T-helper 2 cell treated with Interferon-gamma antibody and Interleukin-4, amounts not matched to agents 100 ng/mL and 5 ng/mL, for 36 hours (primary cell): ENCODE results near the gene IRF6. TPM values are rescaled to one million over a fixed set of nuclear protein-coding genes. Genes with fewer than 3 reads are reported as not detected.

Source experiments
- intact Hi-C: fragments of 100-400 bp; cut with micrococcal nuclease; formaldehyde crosslinking; loops from one replicate; pipeline ENCODE4 v1.15.1; 2023
- total RNA-seq: library from RNA; stranded (reverse); gene quantifications from 2 replicates; pipeline ENCODE4 v1.2.3, GENCODE V29; 2022

Gene IRF6
- total RNA-seq, 1 donor from 2014 or later, result not detected

- intact Hi-C loops, result no loop called here
Measured at GRCh38 chr1:209791920-209792319, 14.0 kb downstream of the IRF6 start.

DNA sequence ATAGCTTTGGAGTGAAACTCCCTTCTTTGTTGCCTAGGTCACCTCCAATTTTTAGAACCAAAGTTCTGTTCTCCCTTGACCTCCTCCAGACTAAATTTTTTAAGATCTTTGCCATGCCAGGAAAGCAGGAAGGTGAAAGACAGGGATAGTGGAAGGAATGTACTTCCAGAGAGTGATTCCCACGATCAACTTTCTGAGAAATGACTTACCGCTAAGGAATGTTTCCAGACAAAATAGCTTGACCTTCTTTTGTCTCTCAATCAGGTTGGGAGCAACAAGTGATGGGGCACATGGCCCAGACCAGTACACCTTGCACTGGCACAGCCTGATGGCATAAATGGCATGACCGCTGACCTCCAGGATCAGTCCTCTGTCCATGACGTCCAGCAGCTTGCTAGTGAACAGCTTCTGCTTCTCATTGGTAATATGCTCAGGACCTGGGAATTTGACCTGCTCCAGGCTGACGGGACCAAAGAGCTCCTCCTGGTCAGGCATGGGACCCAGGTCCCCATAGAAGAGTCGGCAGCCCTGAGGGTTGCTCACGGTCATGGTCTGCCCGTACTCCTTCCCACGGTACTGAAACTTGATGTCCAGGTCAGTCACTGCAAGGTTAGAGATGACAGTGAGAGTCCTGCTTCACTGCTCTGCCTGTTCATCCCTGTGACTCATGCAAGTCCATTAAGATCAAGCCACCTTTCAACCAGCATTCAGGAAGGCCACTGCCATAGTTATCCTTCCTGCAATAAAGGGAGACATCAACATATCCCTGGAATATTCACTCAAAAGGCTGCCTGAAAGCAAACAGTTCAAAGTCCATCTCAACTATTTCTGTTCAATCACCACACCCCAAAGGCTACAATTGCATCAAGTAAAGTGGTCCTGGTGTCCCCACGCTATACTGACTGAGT lies 15.4 kb downstream of the IRF6 start:
- intact Hi-C loops, result no loop called here

- intact Hi-C loops, result no loop called here
Measured at GRCh38 chr1:209789245-209789644, 16.7 kb downstream of the IRF6 start.

DNA sequence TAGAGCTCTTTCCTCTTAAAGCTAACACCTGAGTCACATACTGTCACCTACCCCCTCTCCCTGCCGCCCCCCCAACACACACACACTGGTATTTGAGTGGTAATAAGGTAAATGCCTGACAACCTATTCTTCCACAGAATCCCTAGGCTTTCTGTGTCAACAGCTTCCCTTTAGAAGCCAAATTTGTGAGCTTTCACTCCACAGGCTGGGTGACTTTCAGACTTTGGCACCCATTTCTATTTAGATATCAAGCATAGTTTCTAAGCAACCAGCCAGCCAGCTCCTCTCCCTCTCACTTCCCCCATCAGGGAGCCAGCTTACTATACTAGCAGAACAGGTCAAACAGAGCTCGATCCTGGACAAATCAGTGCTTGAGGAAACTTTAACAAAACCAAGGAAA lies 18.4 kb downstream of the IRF6 start:
- intact Hi-C loops, result no loop called here

DNA sequence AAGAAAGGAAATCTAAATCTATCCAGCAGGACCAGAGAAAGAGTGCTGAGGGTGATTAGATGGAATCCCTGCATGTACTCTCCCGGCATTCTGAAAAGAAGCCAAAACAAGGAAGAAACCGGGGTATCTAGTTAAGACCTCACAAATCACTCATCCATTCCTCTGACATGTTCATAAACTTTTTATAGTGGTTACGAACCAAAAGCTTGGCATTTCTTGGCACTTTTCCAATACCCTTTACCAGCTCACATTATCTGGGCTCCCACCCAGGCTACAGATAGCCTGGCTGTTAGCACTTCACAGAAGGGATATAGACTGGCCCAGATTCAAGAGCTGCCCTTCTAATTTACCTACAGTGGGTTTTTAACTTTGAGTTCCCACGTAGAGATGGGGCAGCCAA lies 19.8 kb downstream of the IRF6 start:
- intact Hi-C loops, result no loop called here

DNA sequence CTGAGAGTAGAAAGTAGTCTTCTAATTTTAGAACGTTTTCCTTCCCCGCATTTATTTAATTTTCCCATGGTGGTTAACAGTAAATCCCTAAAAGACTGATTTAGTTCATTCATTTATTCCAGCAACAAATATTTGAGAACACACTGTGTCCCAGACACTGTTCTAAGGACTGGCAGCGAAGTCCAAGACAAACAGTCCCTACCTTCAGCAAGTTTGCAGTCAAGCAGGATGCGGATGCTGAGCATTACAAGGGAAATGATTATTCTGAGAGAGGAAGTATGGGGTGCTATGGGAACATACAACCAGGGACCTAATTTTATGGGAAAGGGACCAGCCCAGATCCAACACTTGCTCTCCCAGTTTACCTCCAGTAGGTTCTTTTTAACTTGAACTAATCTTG lies 20.4 kb downstream of the IRF6 start:
- intact Hi-C loops, result no loop called here

DNA sequence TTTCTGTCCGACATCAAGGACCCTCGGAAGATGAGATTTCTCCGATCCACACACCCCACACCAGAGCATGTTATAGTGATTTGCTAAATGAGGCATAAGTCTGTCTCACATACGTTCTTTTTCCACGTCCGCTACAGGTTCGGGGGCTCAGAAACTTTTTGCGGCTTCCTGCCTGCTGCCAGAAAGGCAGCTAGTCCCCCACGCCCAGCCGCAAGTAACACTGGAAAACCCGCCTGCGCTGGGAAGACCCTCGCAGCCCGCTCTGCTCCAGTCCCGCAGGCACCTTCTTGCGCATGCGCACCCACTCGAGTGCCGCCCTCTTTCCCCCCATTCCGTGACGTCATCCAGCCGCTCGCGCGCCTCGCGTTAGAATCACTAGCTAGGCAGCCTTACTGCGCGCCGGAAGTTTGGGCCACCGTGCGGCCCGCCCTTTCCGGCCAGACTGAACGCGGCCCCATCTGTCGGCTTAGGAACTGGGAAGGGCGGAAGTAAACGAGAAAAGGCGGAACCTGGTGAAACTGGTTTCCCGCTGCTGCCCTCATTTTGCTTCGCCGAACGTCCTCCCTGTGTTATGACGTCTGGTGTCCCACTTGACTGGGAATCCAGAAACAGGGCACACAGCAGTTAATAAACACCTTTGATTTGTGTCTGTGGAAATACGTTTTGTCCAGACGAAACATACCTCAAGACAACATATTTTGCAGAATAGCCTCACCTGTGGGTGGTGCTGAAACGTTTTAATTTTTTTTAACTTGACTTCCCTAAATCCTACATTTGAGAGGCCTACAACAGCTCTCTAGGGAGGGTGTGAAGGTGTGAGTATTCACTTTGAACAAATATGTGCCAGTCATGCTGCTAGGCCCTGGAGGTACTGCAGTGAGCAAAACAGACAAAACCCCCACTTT lies 21.4 kb downstream of the IRF6 start, which contains the start of gene C1orf74:
Gene C1orf74, minus strand, starts transcription at position 295 of the 905 bp plus-strand sequence. CDS start 925 bp downstream, outside the sequence.
- intact Hi-C loops, result loop anchor here (1.0 kb wide), 7 partner anchors 8 to 1475 kb away; partner anchors contain the start of genes RCOR3, TRAF3IP3 and UTP25

DNA sequence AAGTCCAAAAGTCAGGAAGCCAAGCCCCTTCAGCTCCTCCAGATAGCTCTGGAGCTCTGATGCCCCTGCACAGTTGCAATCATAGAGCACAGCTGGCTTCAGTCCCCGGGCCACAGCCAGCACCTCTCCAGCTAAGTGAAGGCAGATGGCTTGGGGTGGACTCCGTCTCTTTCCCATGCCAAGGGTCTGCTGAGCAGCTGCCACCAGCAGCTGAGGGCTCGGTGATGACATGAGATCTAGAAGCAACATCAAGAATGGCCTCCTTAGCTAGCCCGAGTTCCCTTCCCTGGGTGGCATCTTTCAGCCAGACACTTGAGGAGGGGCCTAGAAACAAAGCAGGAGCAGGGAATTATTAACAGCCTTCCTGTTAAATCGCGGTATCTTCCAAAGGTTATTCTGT lies 22.6 kb downstream of the IRF6 start:
- intact Hi-C loops, result no loop called here

GRCh38 chr1:209780268-209780667 lies 25.7 kb downstream of the IRF6 start:
- intact Hi-C loops, result no loop called here

DNA sequence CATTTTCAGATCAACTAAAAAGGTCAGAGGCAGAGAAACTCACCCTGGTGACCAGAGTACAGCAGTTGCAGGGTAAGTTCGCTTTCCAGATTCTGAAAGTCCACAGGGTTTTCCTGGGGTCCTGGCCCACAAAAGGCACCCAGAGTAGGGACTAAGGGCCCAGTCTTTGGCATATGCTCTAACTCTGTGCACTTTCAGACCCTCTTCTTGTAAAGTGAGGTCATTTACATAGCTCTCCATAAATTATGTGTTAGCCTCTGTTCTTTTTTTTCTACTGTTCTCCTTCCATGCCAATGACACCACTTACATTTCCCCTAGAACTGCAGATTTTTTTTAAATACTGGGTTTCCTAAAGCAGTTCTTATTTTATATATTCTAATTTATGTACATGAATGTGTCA lies 27.8 kb downstream of the IRF6 start:
- intact Hi-C loops, result no loop called here

DNA sequence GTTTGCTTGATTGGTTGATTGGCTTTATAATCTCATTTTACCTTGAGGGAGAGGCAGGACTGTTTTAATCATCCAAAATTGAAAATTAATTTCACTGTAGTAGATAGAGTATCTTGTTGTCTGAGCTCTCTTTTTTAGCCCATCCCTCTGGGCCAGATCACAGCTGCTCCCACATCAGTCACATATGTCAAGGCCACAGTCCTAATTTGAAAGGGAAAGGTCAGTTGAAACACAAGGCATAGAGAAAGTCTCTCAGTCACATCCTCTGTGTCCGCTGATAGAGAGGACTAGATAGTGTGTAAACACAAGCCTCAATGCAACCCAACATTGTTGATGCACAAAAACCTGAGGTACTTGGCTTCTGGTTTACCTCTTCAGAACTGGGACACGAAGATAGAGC lies 28.4 kb downstream of the IRF6 start:
- intact Hi-C loops, result no loop called here

GRCh38 chr1:209775678-209776077 lies 30.3 kb downstream of the IRF6 start:
- intact Hi-C loops, result loop anchor here (1.0 kb wide), 1 partner anchor 9 kb away; the partner anchor contains the start of gene C1orf74

DNA sequence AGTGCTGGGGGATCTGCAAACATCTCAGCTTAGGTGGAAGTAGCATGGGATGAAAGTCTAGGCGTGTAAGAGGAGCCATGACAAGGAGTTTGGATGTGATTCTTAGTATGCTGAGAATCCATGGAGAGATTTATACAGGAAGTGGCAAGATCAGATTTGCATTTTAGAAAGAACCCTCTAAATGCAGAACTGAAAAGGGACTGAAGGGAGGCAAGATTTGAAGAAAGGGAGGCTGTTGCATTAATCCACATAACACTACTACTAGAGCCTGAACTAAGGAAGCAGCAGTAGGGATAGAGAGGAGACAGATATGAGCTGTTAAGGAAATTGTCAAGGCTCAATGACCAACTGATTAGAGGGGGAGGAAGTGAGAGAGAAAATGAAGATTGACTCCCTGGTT lies 31.4 kb downstream of the IRF6 start:
- intact Hi-C loops, result no loop called here

GRCh38 chr1:209772126-209772525 lies 33.8 kb downstream of the IRF6 start:
- intact Hi-C loops, result no loop called here

GRCh38 chr1:209770636-209771415 lies 35.1 kb downstream of the IRF6 start:
- intact Hi-C loops, result no loop called here

GRCh38 chr1:209769971-209770370 lies 36.0 kb downstream of the IRF6 start:
- intact Hi-C loops, result loop anchor here (1.0 kb wide), 1 partner anchor 14 kb away; the partner anchor contains the start of gene C1orf74

- intact Hi-C loops, result loop anchor here (1.0 kb wide), 1 partner anchor 15 kb away; the partner anchor contains the start of gene C1orf74
Measured at GRCh38 chr1:209769171-209769904, 36.6 kb downstream of the IRF6 start.

- intact Hi-C loops, result loop anchor here (1.0 kb wide), 3 partner anchors 12 to 59 kb away; partner anchors contain the start of genes TRAF3IP3 and UTP25
Measured at GRCh38 chr1:209768354-209768774, 37.6 kb downstream of the IRF6 start.

- intact Hi-C loops, result loop anchor here (1.0 kb wide), 3 partner anchors 11 to 60 kb away; partner anchors contain the start of genes TRAF3IP3 and UTP25
Measured at GRCh38 chr1:209767706-209768105, 38.2 kb downstream of the IRF6 start.

DNA sequence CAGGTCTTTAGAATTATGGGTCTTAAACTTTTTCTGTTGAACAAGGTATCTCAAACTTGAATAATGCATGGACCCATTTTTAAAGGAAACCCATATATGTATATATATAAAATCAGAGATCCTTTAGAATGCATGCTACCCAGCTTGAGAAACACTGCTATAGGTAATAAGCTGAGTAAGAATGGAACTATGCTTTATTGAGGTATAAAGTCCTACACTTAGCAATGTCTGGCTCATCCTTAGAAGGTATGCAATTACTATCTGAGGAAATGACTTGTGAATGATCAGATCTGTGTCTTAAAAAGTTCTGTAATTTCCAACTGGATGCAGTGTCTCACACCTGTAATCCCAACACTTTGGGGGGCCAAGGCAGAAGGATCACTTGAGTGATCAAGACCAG lies 38.8 kb downstream of the IRF6 start:
- intact Hi-C loops, result no loop called here
